GM23248 (cell line): Measurements from ENCODE around the gene DTNA. TPM values are rescaled to one million over a fixed set of nuclear protein-coding genes. Genes with fewer than 3 reads are reported as not detected.

Source experiments
- DNase-seq: peaks from one replicate; pipeline ENCODE4 v3.0.0-alpha.2; 2015
- H2AFZ ChIP-seq: fragments of 200-600 bp; sonication (generic); 2 replicates; pipeline ENCODE4 v1.6.1; 2016; ENCODE audit warnings: antibody characterized with exemption
- H3F3A ChIP-seq: fragments of 200-600 bp; sonication (generic); 2 replicates; pipeline ENCODE4 v1.6.1; 2016; ENCODE audit warnings: mild to moderate bottlenecking, antibody characterized with exemption, mixed run types; ENCODE audit not compliant: insufficient read depth
- H3K27ac ChIP-seq: fragments of 200-600 bp; sonication (generic); 2 replicates; pipeline ENCODE4 v1.5.1; 2016; ENCODE audit warnings: mild to moderate bottlenecking
- H3K27me3 ChIP-seq: fragments of 200-600 bp; sonication (generic); replicated peaks from 2 replicates; pipeline ENCODE4 v1.6.1; 2016; ENCODE audit warnings: mild to moderate bottlenecking; ENCODE audit not compliant: insufficient read depth
- H3K36me3 ChIP-seq: fragments of 200-600 bp; sonication (generic); 2 replicates; pipeline ENCODE4 v1.6.1; 2016; ENCODE audit warnings: low read depth, mild to moderate bottlenecking
- H3K4me1 ChIP-seq: fragments of 200-600 bp; sonication (generic); 2 replicates; pipeline ENCODE4 v1.6.1; 2016; ENCODE audit warnings: mild to moderate bottlenecking; ENCODE audit not compliant: insufficient read depth
- H3K4me2 ChIP-seq: fragments of 200-600 bp; sonication (generic); one replicate; pipeline ENCODE4 v1.6.1; 2016; ENCODE audit warnings: mild to moderate bottlenecking; ENCODE audit not compliant: unreplicated experiment
- H3K4me3 ChIP-seq: fragments of 200-600 bp; sonication (generic); 2 replicates; pipeline ENCODE4 v1.5.1; 2016; ENCODE audit warnings: mild to moderate bottlenecking
- H3K79me2 ChIP-seq: fragments of 200-600 bp; sonication (generic); 2 replicates; pipeline ENCODE4 v1.6.1; 2016; ENCODE audit warnings: mild to moderate bottlenecking; ENCODE audit not compliant: insufficient read depth
- H3K9ac ChIP-seq: fragments of 200-600 bp; sonication (generic); 2 replicates; pipeline ENCODE4 v1.6.1; 2016; ENCODE audit warnings: mild to moderate bottlenecking
- H3K9me2 ChIP-seq: fragments of 200-600 bp; sonication (generic); 2 replicates; pipeline ENCODE4 v1.6.1; 2016; ENCODE audit warnings: mixed run types, mild to moderate bottlenecking, moderate library complexity; ENCODE audit not compliant: insufficient read depth
- H3K9me3 ChIP-seq: fragments of 200-600 bp; sonication (generic); one replicate; pipeline ENCODE4 v1.6.1; 2017; ENCODE audit warnings: low read depth
- H4K20me1 ChIP-seq: fragments of 200-600 bp; sonication (generic); 2 replicates; pipeline ENCODE4 v1.6.0; 2016; ENCODE audit not compliant: insufficient read depth
- EZH2 ChIP-seq: fragments of 200-600 bp; sonication (generic); IDR thresholded peaks from 2 replicates; pipeline ENCODE4 v1.6.1; 2018; ENCODE audit warnings: antibody characterized with exemption, mild to moderate bottlenecking; ENCODE audit not compliant: insufficient read depth, poor library complexity, severe bottlenecking
- EZH2phosphoT487 ChIP-seq: fragments of 200-600 bp; sonication (generic); IDR thresholded peaks from 2 replicates; pipeline ENCODE4 v1.6.1; 2018; ENCODE audit warnings: antibody characterized with exemption, moderate library complexity, mild to moderate bottlenecking, low read depth; ENCODE audit not compliant: insufficient read depth
- WGBS, 2 experiments: methylation state at CpG; one replicate each; pipeline ENCODE4 v1.1.6; 2015 to 2017; ENCODE audit warnings: low lambda C conversion rate in 2 of 2, low coverage in 1 of 2; ENCODE audit errors: missing lambda C conversion rate in 2 of 2; 5-methylcytosine and 5-hydroxymethylcytosine counted together
- in situ Hi-C: fragments of 300-500 bp; cut with MboI; formaldehyde crosslinking; loops from 2 replicates; pipeline ENCODE4 v1.15.0; 2020
- polyA plus RNA-seq: library from polyadenylated mRNA; unstranded; fragments of >200 nt; fragmentation: Nextera tagmentation; extraction: Ambion mirVana; gene quantifications from 2 replicates; pipeline ENCODE4 v1.2.1, GENCODE V29; 2016
- total RNA-seq: library from RNA; depleted of rRNA; stranded (reverse); fragments of >200 nt; shearing (Covaris generic); gene quantifications from 2 replicates; pipeline ENCODE4 v1.2.3, GENCODE V29; 2014

Gene DTNA
- total and polyA plus RNA-seq, 2 experiments from 2014 or later = 4.2 to 5.5 TPM

- H3K27ac ChIP-seq = no peak overlapping the region
- no peak for TF ChIP-seq EZH2phosphoT487
- TF ChIP-seq EZH2 = no peak
- no peaks in the 10 kb centered on the region for H3K79me2 ChIP-seq
Measured at GRCh38 chr18:34834897-34835296, 124.8 kb downstream of the DTNA start.

GRCh38 chr18:34835466-34835865, 125.4 kb downstream of the DTNA start:
- no peaks in the 10 kb centered on the region for H3F3A ChIP-seq
- no peak for DNase-seq
- H2AFZ ChIP-seq = no peak overlapping the region
- H3K4me1 ChIP-seq = no peaks in the 10 kb centered on the region
- no peaks in the 10 kb centered on the region for H4K20me1 ChIP-seq
- H3K9ac ChIP-seq = no peak overlapping the region
- no peaks in the 10 kb centered on the region for H3K9me2 ChIP-seq
- no peaks in the 10 kb centered on the region for H3K27me3 ChIP-seq
- H3K79me2 ChIP-seq = no peaks in the 10 kb centered on the region
- no peaks in the 10 kb centered on the region for H3K9me3 ChIP-seq
- H3K36me3 ChIP-seq = no peaks in the 10 kb centered on the region
- no peak overlapping the region for H3K4me3 ChIP-seq
- 69 to 81% methylated on average over 3 of the region's 3 CpGs for WGBS, 2 experiments
- no peak overlapping the region for H3K4me2 ChIP-seq
- no peak for TF ChIP-seq EZH2
- no peak for TF ChIP-seq EZH2phosphoT487
- in situ Hi-C loops = no loop called here
- H3K27ac ChIP-seq = no peak overlapping the region

More at GRCh38 chr18:34834897-34835296, 124.8 kb downstream of the DTNA start:
- peak; percentile 51 for DNase-seq
- Histone ChIP-seq H3K4me2 (peak overlapping the region; percentile 3), H3K27me3 (no peaks in the 10 kb centered on the region), H3K9ac (no peak overlapping the region), H3K4me3 (no peak overlapping the region), H3K4me1 (no peaks in the 10 kb centered on the region), H3K36me3 (no peaks in the 10 kb centered on the region), H3F3A (no peaks in the 10 kb centered on the region), H3K9me2 (no peaks in the 10 kb centered on the region), H4K20me1 (no peaks in the 10 kb centered on the region), H2AFZ (no peak overlapping the region), H3K9me3 (no peaks in the 10 kb centered on the region)
- in situ Hi-C loops = no loop called here
- WGBS, 2 experiments = 4 to 12% methylated on average over 2 of the region's 2 CpGs

DNA sequence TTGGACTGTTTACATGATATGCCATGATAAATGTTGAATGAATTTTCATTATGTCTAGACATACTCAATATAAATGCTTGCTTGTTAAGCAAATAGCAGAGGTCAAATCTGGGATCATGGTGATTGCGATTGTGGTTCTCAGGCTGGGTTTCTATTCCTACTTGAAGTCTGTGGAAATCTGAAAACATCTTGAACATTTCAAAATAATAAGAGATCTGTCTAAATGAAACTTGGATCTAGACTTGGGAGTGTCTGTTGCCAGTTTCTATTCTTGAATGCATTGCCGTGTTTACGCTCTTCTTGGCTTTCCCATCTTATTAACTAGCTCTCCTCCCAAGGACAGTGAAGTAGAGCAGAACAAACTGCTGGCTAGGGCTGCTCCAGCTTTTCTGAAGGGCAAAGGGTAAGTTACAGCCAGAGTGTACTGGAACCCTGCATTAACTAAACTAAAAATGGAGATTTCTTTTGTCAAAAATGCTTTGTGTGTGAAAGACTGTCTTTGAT, 127.7 kb downstream of the DTNA start:
- no peak overlapping the region for H3K4me3 ChIP-seq
- no peaks in the 10 kb centered on the region for H3K79me2 ChIP-seq
- H4K20me1 ChIP-seq = no peaks in the 10 kb centered on the region
- in situ Hi-C loops = no loop called here
- no peak for DNase-seq
- no peak overlapping the region for H3K27ac ChIP-seq
- no peak for TF ChIP-seq EZH2
- TF ChIP-seq EZH2phosphoT487 = no peak
- no peak overlapping the region for H3K4me2 ChIP-seq
- H3F3A ChIP-seq = no peaks in the 10 kb centered on the region
- H3K9me3 ChIP-seq = no peaks in the 10 kb centered on the region
- 43 to 47% methylated on average over 3 of the region's 3 CpGs for WGBS, 2 experiments
- no peak overlapping the region for H3K9ac ChIP-seq
- no peaks in the 10 kb centered on the region for H3K9me2 ChIP-seq
- H3K36me3 ChIP-seq = no peaks in the 10 kb centered on the region
- H2AFZ ChIP-seq = no peak overlapping the region
- H3K4me1 ChIP-seq = no peaks in the 10 kb centered on the region
- H3K27me3 ChIP-seq = no peaks in the 10 kb centered on the region

DNA sequence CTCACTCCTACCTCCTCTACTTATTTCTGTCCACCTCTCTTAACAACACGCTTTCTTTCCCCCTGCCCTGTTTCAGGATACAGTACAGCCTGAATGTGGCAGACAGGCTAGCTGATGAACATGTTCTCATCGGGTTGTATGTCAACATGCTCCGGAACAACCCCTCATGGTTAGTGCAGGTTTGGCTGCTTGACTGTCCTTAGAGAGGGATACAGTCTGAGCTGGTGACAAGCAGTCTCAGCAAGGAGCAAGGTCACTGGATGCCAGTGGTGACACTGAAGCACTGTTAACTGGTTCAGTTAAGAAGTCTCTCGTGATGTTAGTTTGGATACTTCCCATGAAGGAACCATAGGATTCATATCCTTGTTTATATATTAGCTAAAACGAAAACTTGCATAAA, 128.6 kb downstream of the DTNA start:
- H3K4me3 ChIP-seq = no peak overlapping the region
- H3K9me3 ChIP-seq = no peaks in the 10 kb centered on the region
- no peaks in the 10 kb centered on the region for H3F3A ChIP-seq
- H3K27me3 ChIP-seq = no peaks in the 10 kb centered on the region
- H3K27ac ChIP-seq = no peak overlapping the region
- no peaks in the 10 kb centered on the region for H4K20me1 ChIP-seq
- H3K9me2 ChIP-seq = no peaks in the 10 kb centered on the region
- H2AFZ ChIP-seq = no peak overlapping the region
- in situ Hi-C loops = no loop called here
- 76% methylated on average over 5 of the region's 5 CpGs for WGBS, 2 experiments
- no peak for TF ChIP-seq EZH2
- TF ChIP-seq EZH2phosphoT487 = no peak
- H3K4me1 ChIP-seq = no peaks in the 10 kb centered on the region
- DNase-seq = no peak
- no peaks in the 10 kb centered on the region for H3K36me3 ChIP-seq
- no peak overlapping the region for H3K4me2 ChIP-seq
- no peaks in the 10 kb centered on the region for H3K79me2 ChIP-seq
- H3K9ac ChIP-seq = no peak overlapping the region

DNA sequence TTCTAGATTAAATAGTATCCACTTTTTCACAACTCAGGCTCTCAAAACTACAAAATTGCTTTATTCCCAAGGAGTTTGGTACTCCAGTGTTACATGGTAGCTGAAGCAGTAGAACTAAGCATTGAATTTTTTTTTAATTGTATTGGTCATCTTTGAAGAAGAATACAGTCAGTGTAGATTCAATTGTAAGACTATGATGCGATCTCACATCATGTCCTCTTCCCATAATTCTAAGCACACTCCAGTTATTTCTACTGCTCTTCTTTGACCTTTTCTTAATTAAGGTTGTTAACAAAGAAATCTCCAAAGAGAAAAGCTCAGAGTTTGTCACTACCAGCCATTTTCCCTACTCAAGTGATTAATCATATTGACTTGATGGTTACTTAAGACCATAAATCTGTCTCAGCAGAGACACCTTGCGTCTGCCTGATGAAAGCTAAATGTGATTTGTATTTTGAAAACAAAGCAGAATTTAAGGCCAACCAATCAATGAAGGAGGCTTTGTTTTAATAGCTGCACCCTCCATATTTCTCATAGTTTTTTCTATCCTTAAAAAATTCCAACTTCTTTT, 130.2 kb downstream of the DTNA start:
- no peak for DNase-seq
- Histone ChIP-seq H2AFZ (no peak overlapping the region), H3K36me3 (no peaks in the 10 kb centered on the region), H3K4me2 (no peak overlapping the region), H3K4me3 (no peak overlapping the region), H3K9me2 (no peaks in the 10 kb centered on the region), H3K9me3 (no peaks in the 10 kb centered on the region), H3K9ac (no peak overlapping the region), H3K4me1 (no peaks in the 10 kb centered on the region), H3F3A (no peaks in the 10 kb centered on the region), H3K27me3 (no peaks in the 10 kb centered on the region), H4K20me1 (no peaks in the 10 kb centered on the region), H3K79me2 (no peaks in the 10 kb centered on the region), H3K27ac (no peak overlapping the region)
- TF ChIP-seq EZH2 = no peak
- no peak for TF ChIP-seq EZH2phosphoT487
- in situ Hi-C loops = no loop called here
- WGBS, 2 experiments = 92 to 95% methylated on average over 2 of the region's 2 CpGs
